HEK293 (cell line): Measurements from ENCODE around the gene NFKB1.

Experiments used
- CTCF ChIA-PET: fragments of 350-600 bp; formaldehyde crosslinking; extraction: SDS; loops from one replicate; lab custom pipeline; 2021; ENCODE audit warnings: antibody characterized with exemption; lab: Yijun Ruan, JAX
- POLR2A ChIA-PET: fragments of 300-600 bp; formaldehyde crosslinking; extraction: SDS; loops from one replicate; lab custom pipeline; 2020; ENCODE audit warnings: antibody characterized with exemption, inconsistent platforms; lab: Yijun Ruan, JAX
- H3K27ac ChIP-seq: fragments of 200-500 bp; sonication (Bioruptor generic); 2 replicates; pipeline ENCODE4 v1.5.1; 2014; ENCODE audit warnings: low read depth, low read length, control low read depth, inconsistent platforms; ENCODE audit errors: extremely low read depth
- H3K36me3 ChIP-seq, 2 experiments: fragments of 200-500 bp in 1 of 2; sonication (Bioruptor generic) in 1 of 2; 1 replicate in 1 of 2; 2 replicates in 1 of 2; pipeline ENCODE4 v1.5.1; 2014 to 2017; ENCODE audit warnings: inconsistent platforms in 2 of 2, low read length in 2 of 2; ENCODE audit not compliant: control insufficient read depth in 2 of 2, insufficient read depth in 1 of 2
- H3K4me1 ChIP-seq: fragments of 200-500 bp; sonication (Bioruptor generic); 2 replicates; pipeline ENCODE4 v1.5.1; 2014; ENCODE audit warnings: mild to moderate bottlenecking, low read length, inconsistent platforms; ENCODE audit not compliant: control insufficient read depth, insufficient read depth
- H3K4me3 ChIP-seq: 2 replicates; pipeline ENCODE4 v1.5.1; 2011; ENCODE audit warnings: low read depth, mild to moderate bottlenecking, control low read depth, low read length, moderate library complexity
- H3K9me3 ChIP-seq: fragments of 200-500 bp; sonication (Bioruptor generic); 2 replicates; pipeline ENCODE4 v1.5.1; 2014; ENCODE audit warnings: low read depth, low read length, inconsistent platforms; ENCODE audit not compliant: control insufficient read depth, insufficient read depth
- BCL11A ChIP-seq: fragments of 450-650 bp; formaldehyde crosslinking; IDR thresholded peaks from 2 replicates; pipeline ENCODE4 v1.5.1; 2016; ENCODE audit warnings: low read depth, missing biosample characterization, missing genetic modification characterization
- SALL2 ChIP-seq: fragments of 450-650 bp; formaldehyde crosslinking; IDR thresholded peaks from 2 replicates; pipeline ENCODE4 v1.5.0; 2017; ENCODE audit warnings: missing biosample characterization, mild to moderate bottlenecking, missing genetic modification characterization, borderline replicate concordance
- ZNF138 ChIP-seq: fragments of 450-650 bp; formaldehyde crosslinking; IDR thresholded peaks from 2 replicates; pipeline ENCODE4 v1.5.1; 2016; ENCODE audit warnings: missing biosample characterization, missing genetic modification characterization, borderline replicate concordance
- ZNF140 ChIP-seq: fragments of 450-650 bp; formaldehyde crosslinking; IDR thresholded peaks from 2 replicates; pipeline ENCODE4 v1.5.1; 2016; ENCODE audit warnings: missing biosample characterization, missing genetic modification characterization
- ZNF157 ChIP-seq: fragments of 450-650 bp; formaldehyde crosslinking; IDR thresholded peaks from 2 replicates; pipeline ENCODE4 v1.5.1; 2016; ENCODE audit warnings: missing biosample characterization, missing genetic modification characterization
- ZNF175 ChIP-seq: fragments of 450-650 bp; formaldehyde crosslinking; IDR thresholded peaks from 2 replicates; pipeline ENCODE4 v1.5.1; 2016; ENCODE audit warnings: missing biosample characterization, missing genetic modification characterization
- ZNF274 ChIP-seq, 2 experiments: fragments of 200-500 bp in 1 of 2; fragments of 450-650 bp in 1 of 2; sonication (Bioruptor generic) in 1 of 2; formaldehyde crosslinking in 1 of 2; IDR thresholded peaks; 2 replicates each; pipeline versions ENCODE4 v1.5.1 to v1.6.1; 2014 to 2016; ENCODE audit warnings: borderline replicate concordance in 1 of 2, inconsistent platforms in 1 of 2, low read length in 1 of 2, missing biosample characterization in 1 of 2, missing genetic modification characterization in 1 of 2
- ZNF354C ChIP-seq: fragments of 450-650 bp; formaldehyde crosslinking; IDR thresholded peaks from 2 replicates; pipeline ENCODE4 v1.5.1; 2016; ENCODE audit warnings: missing biosample characterization, missing genetic modification characterization, low read depth, borderline replicate concordance
- ZNF48 ChIP-seq: fragments of 450-650 bp; formaldehyde crosslinking; IDR thresholded peaks from 2 replicates; pipeline ENCODE4 v1.5.1; 2016; ENCODE audit warnings: missing biosample characterization, missing genetic modification characterization
- ZNF514 ChIP-seq: fragments of 450-650 bp; formaldehyde crosslinking; IDR thresholded peaks from 2 replicates; pipeline ENCODE4 v1.5.1; 2016; ENCODE audit warnings: missing biosample characterization, missing genetic modification characterization
- ZNF555 ChIP-seq: fragments of 450-650 bp; formaldehyde crosslinking; conservative IDR thresholded peaks from 2 replicates; pipeline ENCODE4 v1.5.1; 2017; ENCODE audit warnings: missing biosample characterization, mild to moderate bottlenecking, missing genetic modification characterization, inconsistent platforms
- ZNF610 ChIP-seq: fragments of 450-650 bp; formaldehyde crosslinking; IDR thresholded peaks from 2 replicates; pipeline ENCODE4 v1.5.1; 2016; ENCODE audit warnings: missing biosample characterization, missing genetic modification characterization, borderline replicate concordance
- ZNF664 ChIP-seq: fragments of 450-650 bp; formaldehyde crosslinking; IDR thresholded peaks from 2 replicates; pipeline ENCODE4 v1.5.1; 2016; ENCODE audit warnings: missing biosample characterization, missing genetic modification characterization
- ZNF76 ChIP-seq: fragments of 450-650 bp; formaldehyde crosslinking; IDR thresholded peaks from 2 replicates; pipeline ENCODE4; 2016; ENCODE audit warnings: low read depth, missing biosample characterization, missing genetic modification characterization, borderline replicate concordance
- ZNF768 ChIP-seq: fragments of 450-650 bp; formaldehyde crosslinking; IDR thresholded peaks from 2 replicates; pipeline ENCODE4 v1.5.1; 2018; ENCODE audit warnings: missing biosample characterization, mild to moderate bottlenecking, missing genetic modification characterization
- ZNF777 ChIP-seq: fragments of 450-650 bp; formaldehyde crosslinking; IDR thresholded peaks from 2 replicates; pipeline ENCODE4 v1.5.1; 2017; ENCODE audit warnings: missing biosample characterization, missing genetic modification characterization, borderline replicate concordance
- TF ChIP-seq, protein P1 (sequence below): fragments of 450-650 bp; formaldehyde crosslinking; IDR thresholded peaks from 2 replicates; pipeline ENCODE4 v1.5.1; 2016; ENCODE audit warnings: missing biosample characterization, missing genetic modification characterization
- TF ChIP-seq, protein P2 (sequence below): sonication (generic); formaldehyde crosslinking; IDR thresholded peaks from 2 replicates; pipeline ENCODE4 v1.8.1; 2022; ENCODE audit warnings: mild to moderate bottlenecking, moderate library complexity, missing genetic modification reagents
- TF ChIP-seq, protein P3 (sequence below): fragments of 450-650 bp; formaldehyde crosslinking; IDR thresholded peaks from 2 replicates; pipeline ENCODE4 v1.5.1; 2016; ENCODE audit warnings: missing biosample characterization, missing genetic modification characterization, low read depth

The NFKB1 gene

DNA sequence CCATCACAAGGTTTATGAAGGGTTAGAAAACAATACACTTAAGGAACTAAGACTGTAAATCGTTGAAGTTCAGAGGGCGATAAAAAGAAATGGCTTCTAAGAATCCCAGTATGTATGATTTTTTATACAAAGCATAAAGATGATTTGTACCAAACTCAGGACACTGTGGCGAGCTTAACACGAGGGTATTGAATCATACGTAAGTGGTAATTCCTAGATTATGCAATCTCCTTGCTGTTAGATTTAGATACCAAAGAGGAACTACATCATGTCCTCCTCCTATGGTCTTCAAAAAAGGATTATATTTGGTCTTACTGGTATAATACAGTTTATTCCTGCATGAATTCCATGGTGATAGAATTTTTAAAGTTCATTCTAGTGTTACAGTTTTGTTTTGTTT lies 23.9 kb downstream of the NFKB1 start:
- no peaks in the 10 kb centered on the region for H3K4me1 ChIP-seq
- POLR2A ChIA-PET: no interaction called here
- no peak overlapping the region for H3K27ac ChIP-seq
- no peaks in the 10 kb centered on the region for H3K9me3 ChIP-seq
- H3K4me3 ChIP-seq: no peak overlapping the region
- H3K36me3 ChIP-seq: no peaks in the 10 kb centered on the region
- TF ChIP-seq, protein P1, sequence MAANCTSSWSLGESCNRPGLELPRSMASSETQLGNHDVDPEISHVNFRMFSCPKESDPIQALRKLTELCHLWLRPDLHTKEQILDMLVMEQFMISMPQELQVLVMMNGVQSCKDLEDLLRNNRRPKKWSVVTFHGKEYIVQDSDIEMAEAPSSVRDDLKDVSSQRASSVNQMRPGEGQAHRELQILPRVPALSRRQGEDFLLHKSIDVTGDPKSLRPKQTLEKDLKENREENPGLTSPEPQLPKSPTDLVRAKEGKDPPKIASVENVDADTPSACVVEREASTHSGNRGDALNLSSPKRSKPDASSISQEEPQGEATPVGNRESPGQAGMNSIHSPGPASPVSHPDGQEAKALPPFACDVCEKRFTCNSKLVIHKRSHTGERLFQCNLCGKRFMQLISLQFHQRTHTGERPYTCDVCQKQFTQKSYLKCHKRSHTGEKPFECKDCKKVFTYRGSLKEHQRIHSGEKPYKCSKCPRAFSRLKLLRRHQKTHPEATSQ (tag by site-specific recombination): no peak
- no peak for TF ChIP-seq ZNF768 (tag by site-specific recombination)
- TF ChIP-seq ZNF514: no peak
- TF ChIP-seq SALL2 (tag by site-specific recombination): no peak
- no peak for TF ChIP-seq ZNF354C
- TF ChIP-seq ZNF664: no peak
- TF ChIP-seq, all 188 proteins: peak for 0
- CTCF ChIA-PET: no interaction called here

DNA sequence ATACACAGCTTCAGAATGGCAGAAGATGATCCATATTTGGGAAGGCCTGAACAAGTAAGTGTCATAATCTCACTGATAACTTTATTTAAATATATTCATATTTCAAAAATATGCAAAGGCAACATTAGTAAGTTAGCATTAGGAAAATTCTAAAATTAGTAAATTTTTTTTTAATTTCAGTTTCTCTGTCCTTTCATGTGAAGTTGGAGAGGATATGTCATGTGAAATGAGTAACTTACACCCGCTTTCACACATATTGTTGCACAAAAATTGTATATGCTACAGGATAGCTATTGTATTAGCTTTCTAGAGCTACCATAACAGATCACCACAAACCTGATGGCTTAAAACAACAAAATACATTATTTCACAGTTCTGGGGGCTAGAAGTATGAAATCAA lies 24.3 kb downstream of the NFKB1 start:
- no peak overlapping the region for H3K27ac ChIP-seq
- POLR2A ChIA-PET: no interaction called here
- TF ChIP-seq ZNF274 (IDR thresholded peaks at IDR 0.05; ENCODE audit: low read length) (no peak), ZNF274 (tag by site-specific recombination; IDR thresholded peaks at IDR 0.05; ENCODE audit: borderline replicate concordance) (no peak), BCL11A (tag by site-specific recombination) (no peak), ZNF140 (tag by site-specific recombination) (no peak), ZNF175 (tag by site-specific recombination) (no peak), ZNF138 (tag by site-specific recombination) (no peak), ZNF48 (tag by site-specific recombination) (no peak), ZNF610 (tag by site-specific recombination) (no peak), ZNF555 (no peak), ZNF76 (no peak), ZNF777 (tag by site-specific recombination) (no peak), ZNF157 (tag by site-specific recombination) (no peak)
- TF ChIP-seq, protein P2, sequence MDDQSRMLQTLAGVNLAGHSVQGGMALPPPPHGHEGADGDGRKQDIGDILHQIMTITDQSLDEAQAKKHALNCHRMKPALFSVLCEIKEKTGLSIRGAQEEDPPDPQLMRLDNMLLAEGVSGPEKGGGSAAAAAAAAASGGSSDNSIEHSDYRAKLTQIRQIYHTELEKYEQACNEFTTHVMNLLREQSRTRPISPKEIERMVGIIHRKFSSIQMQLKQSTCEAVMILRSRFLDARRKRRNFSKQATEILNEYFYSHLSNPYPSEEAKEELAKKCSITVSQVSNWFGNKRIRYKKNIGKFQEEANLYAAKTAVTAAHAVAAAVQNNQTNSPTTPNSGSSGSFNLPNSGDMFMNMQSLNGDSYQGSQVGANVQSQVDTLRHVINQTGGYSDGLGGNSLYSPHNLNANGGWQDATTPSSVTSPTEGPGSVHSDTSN: no peak
- TF ChIP-seq, protein P3, sequence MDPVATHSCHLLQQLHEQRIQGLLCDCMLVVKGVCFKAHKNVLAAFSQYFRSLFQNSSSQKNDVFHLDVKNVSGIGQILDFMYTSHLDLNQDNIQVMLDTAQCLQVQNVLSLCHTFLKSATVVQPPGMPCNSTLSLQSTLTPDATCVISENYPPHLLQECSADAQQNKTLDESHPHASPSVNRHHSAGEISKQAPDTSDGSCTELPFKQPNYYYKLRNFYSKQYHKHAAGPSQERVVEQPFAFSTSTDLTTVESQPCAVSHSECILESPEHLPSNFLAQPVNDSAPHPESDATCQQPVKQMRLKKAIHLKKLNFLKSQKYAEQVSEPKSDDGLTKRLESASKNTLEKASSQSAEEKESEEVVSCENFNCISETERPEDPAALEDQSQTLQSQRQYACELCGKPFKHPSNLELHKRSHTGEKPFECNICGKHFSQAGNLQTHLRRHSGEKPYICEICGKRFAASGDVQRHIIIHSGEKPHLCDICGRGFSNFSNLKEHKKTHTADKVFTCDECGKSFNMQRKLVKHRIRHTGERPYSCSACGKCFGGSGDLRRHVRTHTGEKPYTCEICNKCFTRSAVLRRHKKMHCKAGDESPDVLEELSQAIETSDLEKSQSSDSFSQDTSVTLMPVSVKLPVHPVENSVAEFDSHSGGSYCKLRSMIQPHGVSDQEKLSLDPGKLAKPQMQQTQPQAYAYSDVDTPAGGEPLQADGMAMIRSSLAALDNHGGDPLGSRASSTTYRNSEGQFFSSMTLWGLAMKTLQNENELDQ (tag by site-specific recombination): no peak
- TF ChIP-seq, all 188 proteins: peak for 0
- CTCF ChIA-PET: no interaction called here
- Histone ChIP-seq H3K4me1 (no peaks in the 10 kb centered on the region), H3K36me3 (no peaks in the 10 kb centered on the region), H3K9me3 (no peaks in the 10 kb centered on the region), H3K4me3 (no peak overlapping the region)
